ENCODE measurements around the gene WDR35. TPM values are rescaled to one million over a fixed set of nuclear protein-coding genes. Genes with fewer than 3 reads are reported as not detected.
A peak's percentile ranks its signal among the peaks of the same experiment; 100 is the strongest.

Gene WDR35
- total RNA-seq, 1 donor from 2014 or later: 4.9 TPM

GRCh38 chr2:19993731-19994130, 3.8 kb upstream of the WDR35 start:
- H3K27me3 Mint-ChIP-seq (ENCODE audit: low read depth): no peaks in the 10 kb centered on the region
- no peaks in the 10 kb centered on the region for H3K9me3 Mint-ChIP-seq (ENCODE audit: low read depth)
- DNase-seq (ENCODE audit: low spot score): no peak
- TF ChIP-seq, protein P1, sequence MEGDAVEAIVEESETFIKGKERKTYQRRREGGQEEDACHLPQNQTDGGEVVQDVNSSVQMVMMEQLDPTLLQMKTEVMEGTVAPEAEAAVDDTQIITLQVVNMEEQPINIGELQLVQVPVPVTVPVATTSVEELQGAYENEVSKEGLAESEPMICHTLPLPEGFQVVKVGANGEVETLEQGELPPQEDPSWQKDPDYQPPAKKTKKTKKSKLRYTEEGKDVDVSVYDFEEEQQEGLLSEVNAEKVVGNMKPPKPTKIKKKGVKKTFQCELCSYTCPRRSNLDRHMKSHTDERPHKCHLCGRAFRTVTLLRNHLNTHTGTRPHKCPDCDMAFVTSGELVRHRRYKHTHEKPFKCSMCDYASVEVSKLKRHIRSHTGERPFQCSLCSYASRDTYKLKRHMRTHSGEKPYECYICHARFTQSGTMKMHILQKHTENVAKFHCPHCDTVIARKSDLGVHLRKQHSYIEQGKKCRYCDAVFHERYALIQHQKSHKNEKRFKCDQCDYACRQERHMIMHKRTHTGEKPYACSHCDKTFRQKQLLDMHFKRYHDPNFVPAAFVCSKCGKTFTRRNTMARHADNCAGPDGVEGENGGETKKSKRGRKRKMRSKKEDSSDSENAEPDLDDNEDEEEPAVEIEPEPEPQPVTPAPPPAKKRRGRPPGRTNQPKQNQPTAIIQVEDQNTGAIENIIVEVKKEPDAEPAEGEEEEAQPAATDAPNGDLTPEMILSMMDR (IDR thresholded peaks at IDR 0.05): no peak
- H3K27ac Mint-ChIP-seq (ENCODE audit: unreplicated experiment): no peak overlapping the region
- no peak overlapping the region for H3K4me3 Mint-ChIP-seq (ENCODE audit: unreplicated experiment)
- peaks cover 17% of the 10 kb centered on the region for H3K4me1 Mint-ChIP-seq (ENCODE audit: low read depth)
- H3K36me3 Mint-ChIP-seq (ENCODE audit: low read depth): peaks cover 2% of the 10 kb centered on the region

GRCh38 chr2:19991895-19992294, 2.0 kb upstream of the WDR35 start:
- Mint-ChIP-seq H3K9me3 (ENCODE audit: low read depth) (no peaks in the 10 kb centered on the region), H3K4me3 (ENCODE audit: unreplicated experiment) (no peak overlapping the region), H3K27me3 (ENCODE audit: low read depth) (no peaks in the 10 kb centered on the region), H3K4me1 (ENCODE audit: low read depth) (peaks cover 25% of the 10 kb centered on the region), H3K36me3 (ENCODE audit: low read depth) (no peaks in the 10 kb centered on the region), H3K27ac (ENCODE audit: unreplicated experiment) (no peak overlapping the region)
- DNase-seq (ENCODE audit: low spot score): no peak
- TF ChIP-seq, protein P1 (IDR thresholded peaks at IDR 0.05): no peak

GRCh38 chr2:19990416-19990728, 467 bp upstream of the WDR35 start:
- Mint-ChIP-seq H3K27ac (ENCODE audit: unreplicated experiment) (peak overlapping the region; percentile 86), H3K36me3 (ENCODE audit: low read depth) (peaks cover 3% of the 10 kb centered on the region), H3K9me3 (ENCODE audit: low read depth) (no peaks in the 10 kb centered on the region), H3K27me3 (ENCODE audit: low read depth) (no peaks in the 10 kb centered on the region), H3K4me1 (ENCODE audit: low read depth) (peaks cover 25% of the 10 kb centered on the region), H3K4me3 (ENCODE audit: unreplicated experiment) (peak overlapping the region; percentile 84)
- TF ChIP-seq, protein P1 (IDR thresholded peaks at IDR 0.05): no peak
- DNase-seq (ENCODE audit: low spot score): no peak

DNA sequence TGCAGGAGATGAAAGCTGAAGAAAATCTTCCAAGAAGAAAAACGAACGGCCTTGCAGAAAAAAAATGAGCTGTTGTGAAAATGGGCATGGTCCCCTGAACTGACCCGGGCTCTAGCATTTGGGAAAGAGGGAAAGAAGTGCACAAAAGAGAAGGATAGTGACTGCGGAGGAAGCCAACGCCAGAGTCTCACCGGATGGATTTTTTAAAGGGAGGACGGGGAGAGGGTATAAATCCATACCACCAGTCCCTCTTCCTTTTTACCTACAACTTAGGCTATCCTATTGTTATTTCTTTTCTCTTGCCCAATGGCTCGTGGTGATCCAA, 601 bp downstream of the WDR35 start:
- Mint-ChIP-seq H3K4me3 (ENCODE audit: unreplicated experiment) (peak overlapping the region; percentile 84), H3K4me1 (ENCODE audit: low read depth) (peaks cover 25% of the 10 kb centered on the region), H3K9me3 (ENCODE audit: low read depth) (no peaks in the 10 kb centered on the region), H3K36me3 (ENCODE audit: low read depth) (peaks cover 3% of the 10 kb centered on the region), H3K27ac (ENCODE audit: unreplicated experiment) (peak overlapping the region; percentile 86), H3K27me3 (ENCODE audit: low read depth) (no peaks in the 10 kb centered on the region)
- DNase-seq (ENCODE audit: low spot score): no peak
- TF ChIP-seq, protein P1 (IDR thresholded peaks at IDR 0.05): no peak

GRCh38 chr2:19988600-19988999, 1.3 kb downstream of the WDR35 start:
- TF ChIP-seq, protein P1 (IDR thresholded peaks at IDR 0.05): no peak
- Mint-ChIP-seq H3K9me3 (ENCODE audit: low read depth) (no peaks in the 10 kb centered on the region), H3K27ac (ENCODE audit: unreplicated experiment) (peak overlapping the region; percentile 86), H3K27me3 (ENCODE audit: low read depth) (no peaks in the 10 kb centered on the region), H3K4me1 (ENCODE audit: low read depth) (peaks cover 25% of the 10 kb centered on the region), H3K36me3 (ENCODE audit: low read depth) (peaks cover 3% of the 10 kb centered on the region), H3K4me3 (ENCODE audit: unreplicated experiment) (peak overlapping the region; percentile 84)
- DNase-seq (ENCODE audit: low spot score): no peak

All from chondrocyte (in vitro differentiated cells).